Aorta (tissue), 5 donors: ENCODE results near the gene HDAC7. TPM values are rescaled to one million over a fixed set of nuclear protein-coding genes. Genes with fewer than 3 reads are reported as not detected.
A peak's percentile ranks its signal among the peaks of the same experiment; 100 is the strongest.

Experiments
- ATAC-seq: fragments of 200-7000 bp; cut with Tn5 transposase; one replicate; pipeline ENCODE4 v1.9.1; 2022; ENCODE audit warnings: moderate library complexity; ENCODE audit not compliant: low FRiP score
- DNase-seq, 2 donors: peaks; one replicate each; pipeline ENCODE4 v3.0.0-alpha.2; 2020
- H3K27ac ChIP-seq, 2 donors: one replicate each; pipeline ENCODE4 v1.5.1; 2013; ENCODE audit warnings: low read length in 2 of 2, mild to moderate bottlenecking in 2 of 2, moderate library complexity in 2 of 2, control low read depth in 1 of 2, inconsistent platforms in 1 of 2, low read depth in 1 of 2
- H3K27me3 ChIP-seq, 2 donors: one replicate each; pipeline ENCODE4 v1.6.1; 2013; ENCODE audit warnings: control low read depth in 1 of 2, low read length in 1 of 2, mild to moderate bottlenecking in 1 of 2, moderate library complexity in 1 of 2; ENCODE audit not compliant: insufficient read depth in 2 of 2, control insufficient read depth in 1 of 2
- H3K36me3 ChIP-seq, 2 donors: one replicate each; pipeline ENCODE4 v1.6.1; 2013; ENCODE audit warnings: control low read depth in 1 of 2, low read length in 1 of 2, mild to moderate bottlenecking in 1 of 2; ENCODE audit not compliant: insufficient read depth in 2 of 2, control insufficient read depth in 1 of 2
- H3K4me1 ChIP-seq, 2 donors: one replicate each; pipeline ENCODE4 v1.6.1; 2013; ENCODE audit warnings: low read length in 2 of 2, control low read depth in 1 of 2, mild to moderate bottlenecking in 1 of 2, moderate library complexity in 1 of 2; ENCODE audit not compliant: insufficient read depth in 2 of 2, control insufficient read depth in 1 of 2
- H3K4me3 ChIP-seq, 2 donors: one replicate each; pipeline ENCODE4 v1.5.1; 2013; ENCODE audit warnings: low read length in 2 of 2, control low read depth in 1 of 2, mild to moderate bottlenecking in 1 of 2
- H3K9me3 ChIP-seq: one replicate; pipeline ENCODE4 v1.6.1; 2013; ENCODE audit warnings: mild to moderate bottlenecking, low read length; ENCODE audit not compliant: control insufficient read depth
- WGBS, 2 donors: extraction: QIAGEN DNeasy Blood & Tissue Kit; methylation state at CpG; one replicate each; pipeline ENCODE4 v1.1.7; 2013; 5-methylcytosine and 5-hydroxymethylcytosine counted together
- intact Hi-C, 2 donors: fragments of 100-400 bp; cut with DNase I; formaldehyde crosslinking; loops; one replicate each; pipeline versions ENCODE4 v1.14.2 to v1.15.0; 2022
- long read RNA-seq, 2 donors: library from polyadenylated mRNA; unstranded; transcript quantifications; one replicate each; pipeline ENCODE4 v2.0.0, GENCODE V29; 2020 to 2021
- polyA plus RNA-seq, 2 donors: library from polyadenylated mRNA; stranded (reverse); fragments of 200-250 nt; gene quantifications; one replicate each; pipeline ENCODE4 v1.2.3, GENCODE V29; 2013
- total RNA-seq, 2 donors: library from RNA; stranded (reverse); fragmentation: NEBNext Ultra II Directional; extraction: Animal tissue kit (Norgen Biotek cat#: 25700); gene quantifications; one replicate each; pipeline ENCODE4 v1.2.1, GENCODE V29; 2021
- donor health status: healthy with polysubstance abuse.
- donor health status: Bipolar disorder and iron deficiency.
- donor health status: DM: no; HTN: no; CAD: no.
- donor health status: DM: no; HTN: no; CAD: no.
- donor health status: DM: yes; HTN: yes; CAD: no.

HDAC7 gene
- 100 to 1,000 TPM; 144 to 192 TPM for total RNA-seq
- polyA plus RNA-seq: 10 to 100 TPM; 17.0 to 93.4 TPM
- long read RNA-seq, donor 1, full-length matches to known transcripts: 2 of 269 reads
- long read RNA-seq, donor 1, partial matches to known transcripts: 235 of 269 reads
- long read RNA-seq, donor 1, other reads (novel, unspliced or antisense): 32 of 269 reads
- long read RNA-seq, donor 2, full-length matches to known transcripts: 3 of 137 reads
- long read RNA-seq, donor 2, partial matches to known transcripts: 85 of 137 reads
- long read RNA-seq, donor 2, other reads (novel, unspliced or antisense): 49 of 137 reads

GRCh38 chr12:47819896-47820630, at the start of gene HDAC7:
Gene HDAC7, minus strand, starts transcription at chr12:47819903. Its CDS starts 118 bp downstream, at chr12:47819785.
- peaks cover 6 to 13% of the 10 kb centered on the region in 2 donors for H3K4me1 ChIP-seq
- 0% methylated on average over 24 to 58 of the region's 58 CpGs for WGBS, 2 donors
- intact Hi-C loops: loop anchor here in 1 of 2 donors (10.0 kb wide), 1 partner anchor 1435 kb away; no protein-coding TSS in a partner anchor

DNA sequence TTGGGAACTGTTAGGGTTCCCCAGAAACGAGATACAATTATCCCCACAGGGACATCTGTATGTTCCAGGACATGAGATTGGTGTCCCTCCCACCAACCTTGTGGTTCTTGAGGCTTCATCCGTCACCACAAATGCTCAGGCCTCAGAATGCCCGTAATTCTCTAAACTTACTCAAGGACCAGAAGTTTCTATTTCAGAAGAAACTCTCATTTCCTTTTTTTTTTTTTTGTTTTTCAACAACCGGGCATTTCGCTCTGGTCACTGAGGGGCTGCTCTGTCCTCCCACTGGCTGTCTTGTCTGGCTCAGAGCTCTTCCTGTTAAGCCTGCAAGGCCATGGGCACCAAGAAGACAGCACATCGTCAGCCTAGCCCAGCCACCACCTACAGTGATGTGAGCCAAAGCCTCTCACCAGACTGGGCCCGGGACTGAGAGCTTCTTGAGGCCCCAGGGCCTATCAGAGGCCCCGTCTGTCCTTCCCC, 48.9 kb upstream of the HDAC7 start:
- DNase-seq (no peak), ATAC-seq (no peak)
- no peak overlapping the region for H3K27ac ChIP-seq
- no peaks in the 10 kb centered on the region for H3K27me3 ChIP-seq
- H3K9me3 ChIP-seq: no peaks in the 10 kb centered on the region
- intact Hi-C loops: no loop called here
- no peaks in the 10 kb centered on the region for H3K36me3 ChIP-seq
- peaks cover 0 to 1% of the 10 kb centered on the region in 2 donors for H3K4me1 ChIP-seq
- H3K4me3 ChIP-seq: no peak overlapping the region
- 81 to 87% methylated on average over 8 of the region's 8 CpGs for WGBS, 2 donors

More at GRCh38 chr12:47819896-47820630, at the start of gene HDAC7:
- Histone ChIP-seq H3K36me3 (no peaks in the 10 kb centered on the region), H3K4me3 (peak within 1 kb of the TSS; percentile 86 to 96), H3K9me3 (no peaks in the 10 kb centered on the region), H3K27ac (peak within 1 kb of the TSS; percentile 96 to 97), H3K27me3 (no peaks in the 10 kb centered on the region)
- ATAC-seq (peak; percentile 66), DNase-seq (peak; percentile 93 to 94)

DNA sequence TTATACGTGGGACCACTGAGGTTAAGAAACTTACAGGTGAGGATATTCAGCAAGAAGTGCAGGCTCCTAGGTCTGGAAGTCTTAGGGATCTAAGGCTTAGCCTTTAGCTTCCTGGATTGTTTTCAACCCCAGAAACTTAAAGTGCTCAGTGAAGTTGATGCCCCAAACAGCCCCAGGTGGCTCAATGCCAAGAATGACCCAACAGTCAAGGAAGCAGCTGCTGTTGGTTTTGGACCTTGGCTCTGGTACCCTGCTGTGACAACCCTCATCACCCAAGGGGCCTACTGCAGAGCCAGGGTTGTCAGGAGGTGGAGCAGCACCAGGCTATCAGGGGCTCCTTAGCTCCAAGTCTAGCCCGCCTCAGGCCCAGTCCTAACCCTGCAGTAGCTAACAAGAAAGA, 48.3 kb upstream of the HDAC7 start:
- intact Hi-C loops: no loop called here
- DNase-seq: peak in 1 of 2 donors; percentile 64
- H3K27me3 ChIP-seq: no peaks in the 10 kb centered on the region
- H3K4me3 ChIP-seq: no peak overlapping the region
- H3K9me3 ChIP-seq: no peaks in the 10 kb centered on the region
- no peaks in the 10 kb centered on the region for H3K36me3 ChIP-seq
- no peak overlapping the region for H3K27ac ChIP-seq
- peaks cover 0 to 1% of the 10 kb centered on the region in 2 donors for H3K4me1 ChIP-seq
- 31 to 37% methylated on average over 2 of the region's 2 CpGs for WGBS, 2 donors
- no peak for ATAC-seq

DNA sequence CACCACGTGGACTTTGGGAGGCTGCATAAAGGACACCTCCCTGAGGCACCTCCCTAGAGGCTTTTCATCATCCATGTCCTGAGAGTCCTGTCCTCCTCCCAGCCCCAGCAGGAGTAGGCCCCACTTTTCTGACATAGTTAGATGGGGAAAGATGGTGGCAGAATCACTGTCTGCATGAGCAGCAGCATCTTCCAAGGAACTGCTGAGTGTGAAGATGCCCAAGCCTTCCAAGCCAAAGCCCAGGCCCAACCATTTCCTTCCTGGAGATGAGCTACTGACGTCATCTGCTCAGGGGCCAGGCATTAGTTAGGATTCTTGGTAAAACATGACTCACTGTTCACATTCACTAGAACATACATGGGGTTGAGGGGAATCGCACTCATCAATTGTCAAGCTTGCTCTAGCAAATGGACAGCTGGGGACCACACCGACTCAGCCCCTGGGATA, 47.8 kb upstream of the HDAC7 start:
- ATAC-seq (peak; percentile 72), DNase-seq (peak in 1 of 2 donors; percentile 78)
- 85% methylated on average over 4 of the region's 4 CpGs for WGBS, 2 donors
- peaks cover 0 to 1% of the 10 kb centered on the region in 2 donors for H3K4me1 ChIP-seq
- H3K36me3 ChIP-seq: no peaks in the 10 kb centered on the region
- no peaks in the 10 kb centered on the region for H3K27me3 ChIP-seq
- intact Hi-C loops: no loop called here
- no peak overlapping the region for H3K27ac ChIP-seq
- no peaks in the 10 kb centered on the region for H3K9me3 ChIP-seq
- no peak overlapping the region for H3K4me3 ChIP-seq

GRCh38 chr12:47864646-47865235, 45.0 kb upstream of the HDAC7 start:
- no peak for DNase-seq
- Histone ChIP-seq H3K36me3 (no peaks in the 10 kb centered on the region), H3K4me1 (peaks cover 0 to 1% of the 10 kb centered on the region in 2 donors), H3K4me3 (no peak overlapping the region), H3K27ac (no peak overlapping the region), H3K9me3 (no peaks in the 10 kb centered on the region), H3K27me3 (no peaks in the 10 kb centered on the region)
- WGBS, 2 donors: 97 to 98% methylated on average over 10 to 14 of the region's 14 CpGs
- intact Hi-C loops: no loop called here
- ATAC-seq: no peak

- ATAC-seq: no peak
- H3K27ac ChIP-seq: no peak overlapping the region
These were observed 44.3 kb upstream of the HDAC7 start for GRCh38 chr12:47863985-47864384.

GRCh38 chr12:47863467-47863866, 43.8 kb upstream of the HDAC7 start:
- H3K27ac ChIP-seq: no peak overlapping the region
- ATAC-seq: no peak
- no peaks in the 10 kb centered on the region for H3K36me3 ChIP-seq
- no peak for DNase-seq
- no peak overlapping the region for H3K4me3 ChIP-seq
- intact Hi-C loops: no loop called here
- 93 to 94% methylated on average over 7 of the region's 7 CpGs for WGBS, 2 donors
- H3K4me1 ChIP-seq: peaks cover 0 to 1% of the 10 kb centered on the region in 2 donors
- no peaks in the 10 kb centered on the region for H3K9me3 ChIP-seq
- H3K27me3 ChIP-seq: no peaks in the 10 kb centered on the region

More at GRCh38 chr12:47863985-47864384, 44.3 kb upstream of the HDAC7 start:
- Histone ChIP-seq H3K27me3 (no peaks in the 10 kb centered on the region), H3K4me3 (no peak overlapping the region), H3K36me3 (no peaks in the 10 kb centered on the region), H3K9me3 (no peaks in the 10 kb centered on the region), H3K4me1 (peaks cover 0 to 1% of the 10 kb centered on the region in 2 donors)
- WGBS, 2 donors: 83 to 91% methylated on average over 6 of the region's 6 CpGs
- no peak for DNase-seq
- intact Hi-C loops: no loop called here

GRCh38 chr12:47862881-47863280, 43.2 kb upstream of the HDAC7 start:
- WGBS, 2 donors: 93% methylated on average over 7 of the region's 7 CpGs
- H3K36me3 ChIP-seq: no peaks in the 10 kb centered on the region
- ATAC-seq (no peak), DNase-seq (no peak)
- H3K27ac ChIP-seq: no peak overlapping the region
- intact Hi-C loops: no loop called here
- peaks cover 0 to 1% of the 10 kb centered on the region in 2 donors for H3K4me1 ChIP-seq
- H3K27me3 ChIP-seq: no peaks in the 10 kb centered on the region
- no peak overlapping the region for H3K4me3 ChIP-seq
- no peaks in the 10 kb centered on the region for H3K9me3 ChIP-seq
